Panc1 (cell line): ENCODE data around the gene MAP3K2.

Experiments used
- TF ChIP-seq, protein P1 (sequence below): fragments of 450-650 bp; IDR thresholded peaks from 2 replicates; pipeline ENCODE4 v1.5.1; 2017; ENCODE audit warnings: mild to moderate bottlenecking
- TF ChIP-seq, protein P2 (sequence below), 2 experiments: IDR thresholded peaks; 2 replicates each; pipeline ENCODE4 v1.6.1; 2011 to 2012; ENCODE audit warnings: low read depth in 2 of 2, control low read depth in 1 of 2, low read length in 1 of 2, mild to moderate bottlenecking in 1 of 2, moderate library complexity in 1 of 2; ENCODE audit not compliant: insufficient read depth in 1 of 2

DNA sequence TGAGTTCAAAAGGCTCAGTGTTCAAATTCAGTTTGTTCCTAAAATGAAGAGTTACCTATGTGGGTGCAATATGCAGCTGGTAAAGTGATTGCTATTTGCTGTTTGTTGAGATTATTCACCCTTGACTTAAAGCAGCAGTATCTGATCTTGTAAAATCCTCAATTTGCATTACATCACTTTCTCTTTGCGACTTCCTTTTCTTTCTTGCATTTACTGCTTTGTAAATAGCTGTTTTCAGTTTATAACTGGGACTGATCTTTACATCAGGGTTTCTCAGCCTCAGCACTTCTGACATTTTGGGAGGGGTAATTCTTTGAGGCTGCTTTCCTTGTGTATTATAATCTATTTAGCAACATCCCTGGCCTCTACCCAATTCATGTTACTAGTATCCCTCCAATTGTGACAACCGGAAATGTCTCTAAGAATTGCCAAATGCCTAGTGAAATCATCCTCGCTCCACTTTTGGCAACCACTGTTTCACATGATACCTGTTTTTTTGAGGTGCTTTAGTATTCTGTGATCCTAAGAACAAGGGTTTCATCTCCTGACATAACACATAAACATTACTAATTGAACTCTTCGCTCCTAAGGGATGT lies 81.7 kb downstream of the MAP3K2 start:
- TF ChIP-seq, protein P1, sequence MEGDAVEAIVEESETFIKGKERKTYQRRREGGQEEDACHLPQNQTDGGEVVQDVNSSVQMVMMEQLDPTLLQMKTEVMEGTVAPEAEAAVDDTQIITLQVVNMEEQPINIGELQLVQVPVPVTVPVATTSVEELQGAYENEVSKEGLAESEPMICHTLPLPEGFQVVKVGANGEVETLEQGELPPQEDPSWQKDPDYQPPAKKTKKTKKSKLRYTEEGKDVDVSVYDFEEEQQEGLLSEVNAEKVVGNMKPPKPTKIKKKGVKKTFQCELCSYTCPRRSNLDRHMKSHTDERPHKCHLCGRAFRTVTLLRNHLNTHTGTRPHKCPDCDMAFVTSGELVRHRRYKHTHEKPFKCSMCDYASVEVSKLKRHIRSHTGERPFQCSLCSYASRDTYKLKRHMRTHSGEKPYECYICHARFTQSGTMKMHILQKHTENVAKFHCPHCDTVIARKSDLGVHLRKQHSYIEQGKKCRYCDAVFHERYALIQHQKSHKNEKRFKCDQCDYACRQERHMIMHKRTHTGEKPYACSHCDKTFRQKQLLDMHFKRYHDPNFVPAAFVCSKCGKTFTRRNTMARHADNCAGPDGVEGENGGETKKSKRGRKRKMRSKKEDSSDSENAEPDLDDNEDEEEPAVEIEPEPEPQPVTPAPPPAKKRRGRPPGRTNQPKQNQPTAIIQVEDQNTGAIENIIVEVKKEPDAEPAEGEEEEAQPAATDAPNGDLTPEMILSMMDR, result no peak
- TF ChIP-seq, protein P2, sequence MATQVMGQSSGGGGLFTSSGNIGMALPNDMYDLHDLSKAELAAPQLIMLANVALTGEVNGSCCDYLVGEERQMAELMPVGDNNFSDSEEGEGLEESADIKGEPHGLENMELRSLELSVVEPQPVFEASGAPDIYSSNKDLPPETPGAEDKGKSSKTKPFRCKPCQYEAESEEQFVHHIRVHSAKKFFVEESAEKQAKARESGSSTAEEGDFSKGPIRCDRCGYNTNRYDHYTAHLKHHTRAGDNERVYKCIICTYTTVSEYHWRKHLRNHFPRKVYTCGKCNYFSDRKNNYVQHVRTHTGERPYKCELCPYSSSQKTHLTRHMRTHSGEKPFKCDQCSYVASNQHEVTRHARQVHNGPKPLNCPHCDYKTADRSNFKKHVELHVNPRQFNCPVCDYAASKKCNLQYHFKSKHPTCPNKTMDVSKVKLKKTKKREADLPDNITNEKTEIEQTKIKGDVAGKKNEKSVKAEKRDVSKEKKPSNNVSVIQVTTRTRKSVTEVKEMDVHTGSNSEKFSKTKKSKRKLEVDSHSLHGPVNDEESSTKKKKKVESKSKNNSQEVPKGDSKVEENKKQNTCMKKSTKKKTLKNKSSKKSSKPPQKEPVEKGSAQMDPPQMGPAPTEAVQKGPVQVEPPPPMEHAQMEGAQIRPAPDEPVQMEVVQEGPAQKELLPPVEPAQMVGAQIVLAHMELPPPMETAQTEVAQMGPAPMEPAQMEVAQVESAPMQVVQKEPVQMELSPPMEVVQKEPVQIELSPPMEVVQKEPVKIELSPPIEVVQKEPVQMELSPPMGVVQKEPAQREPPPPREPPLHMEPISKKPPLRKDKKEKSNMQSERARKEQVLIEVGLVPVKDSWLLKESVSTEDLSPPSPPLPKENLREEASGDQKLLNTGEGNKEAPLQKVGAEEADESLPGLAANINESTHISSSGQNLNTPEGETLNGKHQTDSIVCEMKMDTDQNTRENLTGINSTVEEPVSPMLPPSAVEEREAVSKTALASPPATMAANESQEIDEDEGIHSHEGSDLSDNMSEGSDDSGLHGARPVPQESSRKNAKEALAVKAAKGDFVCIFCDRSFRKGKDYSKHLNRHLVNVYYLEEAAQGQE (IDR thresholded peaks at IDR 0.05; ENCODE audit: insufficient read depth in 1 of 2, low read depth in 2 of 2, low read length in 1 of 2), result no peak
